OCI-LY7 (cell line): Measurements from ENCODE around the gene MRPL9. TPM values are rescaled to one million over a fixed set of nuclear protein-coding genes. Genes with fewer than 3 reads are reported as not detected.
A peak's percentile ranks its signal among the peaks of the same experiment; 100 is the strongest.

Experiments
- BruUV-seq: library from RNA; stranded (reverse); fragments of 400-500 nt; replicated peaks from 2 replicates; lab custom pipeline; 2021; lab: Mats Ljungman, UMichigan
- CTCF ChIA-PET: fragments of 300-600 bp; sonication (Branson Sonifier 250); formaldehyde crosslinking; loops from one replicate; lab custom pipeline; 2022; ENCODE audit warnings: antibody characterized with exemption; ENCODE audit not compliant: unreplicated experiment; lab: Charles Lee
- POLR2A ChIA-PET: fragments of 300-600 bp; sonication (Branson Sonifier 250); formaldehyde crosslinking; loops from one replicate; lab custom pipeline; 2022; ENCODE audit warnings: antibody characterized with exemption; lab: Charles Lee
- DNase-seq: peaks from one replicate; pipeline ENCODE4 v3.0.0-alpha.2; 2015; ENCODE audit warnings: low spot score
- H2AFZ ChIP-seq: fragments of 200-600 bp; sonication (generic), shearing (Covaris generic); 2 replicates; pipeline ENCODE4 v1.6.1; 2014; ENCODE audit warnings: mild to moderate bottlenecking, antibody characterized with exemption, low read length, moderate library complexity
- H3K27ac ChIP-seq: fragments of 200-600 bp; sonication (generic); 2 replicates; pipeline ENCODE4 v1.5.1; 2014; ENCODE audit warnings: mixed run types, low read depth, mild to moderate bottlenecking, moderate library complexity, low read length, inconsistent platforms; ENCODE audit not compliant: poor library complexity, severe bottlenecking
- H3K36me3 ChIP-seq: fragments of 200-600 bp; sonication (generic); 2 replicates; pipeline ENCODE4 v1.6.1; 2014; ENCODE audit warnings: mild to moderate bottlenecking, antibody characterized with exemption, low read length, moderate library complexity, mixed read lengths; ENCODE audit not compliant: insufficient read depth
- H3K4me1 ChIP-seq: fragments of 200-600 bp; sonication (generic); 2 replicates; pipeline ENCODE4 v1.5.1; 2014; ENCODE audit warnings: mild to moderate bottlenecking, low read length; ENCODE audit not compliant: insufficient read depth, poor library complexity, severe bottlenecking
- H3K4me2 ChIP-seq: fragments of 200-600 bp; sonication (generic); 2 replicates; pipeline ENCODE4 v1.6.1; 2014; ENCODE audit warnings: mild to moderate bottlenecking, low read length
- H3K4me3 ChIP-seq: fragments of 200-600 bp; sonication (generic); 2 replicates; pipeline ENCODE4 v1.5.1; 2014; ENCODE audit warnings: mild to moderate bottlenecking, low read depth, low read length; ENCODE audit not compliant: poor library complexity, severe bottlenecking
- H3K79me2 ChIP-seq: fragments of 200-600 bp; sonication (generic); 2 replicates; pipeline ENCODE4 v1.6.1; 2016; ENCODE audit warnings: low read depth, mild to moderate bottlenecking, low read length, moderate library complexity, mixed read lengths; ENCODE audit not compliant: insufficient read depth
- H3K9me2 ChIP-seq: fragments of 200-600 bp; sonication (generic); 2 replicates; pipeline ENCODE4 v1.6.1; 2016; ENCODE audit warnings: mild to moderate bottlenecking, low read length, mixed read lengths; ENCODE audit not compliant: insufficient read depth
- H3K9me3 ChIP-seq: fragments of 200-600 bp; sonication (generic); 2 replicates; pipeline ENCODE4 v1.6.1; 2014; ENCODE audit warnings: mild to moderate bottlenecking, mixed run types, low read length, mixed read lengths
- H4K20me1 ChIP-seq: fragments of 200-600 bp; sonication (generic); 2 replicates; pipeline ENCODE4 v1.6.1; 2014; ENCODE audit warnings: mild to moderate bottlenecking, antibody characterized with exemption, low read length, moderate library complexity, mixed read lengths; ENCODE audit not compliant: insufficient read depth
- CTCF ChIP-seq: fragments of 200-600 bp; sonication (generic); conservative IDR thresholded peaks from 2 replicates; pipeline ENCODE4 v1.5.1; 2014; ENCODE audit warnings: mild to moderate bottlenecking, antibody characterized with exemption, low read length, moderate library complexity, mixed read lengths
- EZH2phosphoT487 ChIP-seq: fragments of 200-600 bp; sonication (generic); IDR thresholded peaks from 2 replicates; pipeline ENCODE4 v1.6.1; 2018; ENCODE audit warnings: low read depth, borderline replicate concordance, mild to moderate bottlenecking, mixed run types, antibody characterized with exemption, low read length, moderate library complexity, mixed read lengths
- intact Hi-C: fragments of 100-400 bp; cut with micrococcal nuclease; formaldehyde crosslinking; loops from one replicate; pipeline ENCODE4 v1.10.0; 2022; ENCODE audit not compliant: unreplicated experiment
- total RNA-seq, 2 experiments: library from RNA; depleted of rRNA in 1 of 2; stranded (reverse); fragments of >200 nt in 1 of 2; shearing (Covaris generic) in 1 of 2; gene quantifications; 2 replicates each; pipeline ENCODE4 v1.2.3, GENCODE V29; 2014 to 2022

MRPL9 gene
- total RNA-seq, 2 experiments from 2014 or later: 98.6 to 107 TPM

DNA sequence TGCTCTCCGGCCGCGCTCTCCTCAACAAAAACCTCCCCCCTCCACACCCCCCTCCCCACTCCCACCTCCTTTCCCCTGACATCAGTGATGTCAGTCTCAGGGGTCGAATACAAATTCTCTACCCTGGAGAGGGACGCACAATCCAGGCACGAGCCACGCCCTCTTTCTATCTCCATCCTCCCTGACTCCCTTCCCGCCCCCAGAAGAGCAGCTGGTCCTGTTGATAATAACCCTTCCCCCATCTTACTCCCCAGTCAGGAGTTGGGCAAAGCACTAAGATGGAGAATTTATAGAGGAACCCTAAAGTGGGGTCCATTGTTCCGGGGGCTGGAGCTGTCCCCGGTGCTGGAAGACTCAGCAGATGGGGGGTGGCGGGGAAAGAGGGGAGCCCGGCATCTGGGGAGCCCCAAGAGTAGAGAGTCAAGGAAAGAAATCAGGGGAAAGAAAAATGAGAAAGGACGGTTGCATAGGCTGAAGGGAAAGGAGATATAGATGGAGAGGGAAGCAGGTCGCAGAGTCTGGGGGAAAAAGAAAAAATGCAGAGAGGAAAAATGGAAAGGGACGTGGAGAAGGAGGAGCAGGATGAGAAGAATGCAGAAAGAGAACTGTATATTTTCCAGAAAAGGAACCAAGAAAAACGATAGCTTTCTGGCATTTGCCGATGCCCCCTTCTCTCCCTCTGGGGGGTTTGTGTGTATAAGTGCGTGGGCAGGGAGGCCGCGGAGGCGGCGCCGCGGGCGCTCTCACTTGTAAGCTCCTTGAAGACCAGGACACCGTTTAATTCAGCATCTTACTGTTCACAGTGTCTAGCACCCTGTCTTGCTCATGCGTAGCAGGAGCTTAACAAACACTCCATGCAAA lies 46.3 kb downstream of the MRPL9 start, which contains the start of gene CELF3:
TSS of gene CELF3 (minus strand) at position 33 of the 861 bp plus-strand sequence. CDS start 783 bp downstream, outside the sequence.
- Histone ChIP-seq H4K20me1 (no peaks in the 10 kb centered on the region), H3K79me2 (no peaks in the 10 kb centered on the region), H3K4me3 (no peak within 1 kb of the TSS), H3K9me2 (no peaks in the 10 kb centered on the region), H3K9me3 (no peaks in the 10 kb centered on the region), H3K27ac (no peak within 1 kb of the TSS), H3K36me3 (no peaks in the 10 kb centered on the region), H3K4me1 (peaks cover 16% of the 10 kb centered on the region), H3K4me2 (0 out of 2 replicates have a peak within 1 kb of the TSS, but pooled peaks have one; percentile 18), H2AFZ (no peak within 1 kb of the TSS)
- intact Hi-C loops: loop anchor here (5.0 kb wide), 1 partner anchor 120 kb away; the partner anchor contains the start of gene C2CD4D
- no peak for DNase-seq
- ChIA-PET CTCF (interaction anchor here (0.6 kb wide), 1 partner anchor 712 kb away, joined by 3 read pairs; no protein-coding TSS in a partner anchor), POLR2A (no interaction called here)
- TF ChIP-seq EZH2phosphoT487 (no peak), CTCF (no peak)
- no TSS peak for BruUV-seq

GRCh38 chr1:151716405-151716762 lies 46.9 kb downstream of the MRPL9 start:
- no peak for DNase-seq
- Histone ChIP-seq H3K27ac (no peak overlapping the region), H3K9me2 (no peaks in the 10 kb centered on the region), H3K79me2 (no peaks in the 10 kb centered on the region), H3K4me3 (no peak overlapping the region), H3K9me3 (no peaks in the 10 kb centered on the region), H4K20me1 (no peaks in the 10 kb centered on the region), H3K36me3 (no peaks in the 10 kb centered on the region), H2AFZ (no peak overlapping the region), H3K4me1 (peaks cover 10% of the 10 kb centered on the region), H3K4me2 (no peak overlapping the region)
- ChIA-PET CTCF (no interaction called here), POLR2A (no interaction called here)
- BruUV-seq: no TSS peak
- TF ChIP-seq CTCF (0 out of 2 replicates have a peak, but pooled peaks have one; percentile 10), EZH2phosphoT487 (no peak)
- intact Hi-C loops: loop anchor here (5.0 kb wide), 1 partner anchor 121 kb away; the partner anchor contains the start of gene C2CD4D
